SKM-1 (cell line): ENCODE data around the gene ARMC5.
A peak's percentile ranks its signal among the peaks of the same experiment; 100 is the strongest.
"Not testable (repeated sequence)": the region's sequence is repeated elsewhere in the genome, so short reads cannot be mapped to it uniquely, and the experiment has no call there.

Source experiments
- DNase-seq: peaks from one replicate; lab custom pipeline; 2025; ENCODE audit not compliant: unreplicated experiment; lab: John Stamatoyannopoulos, UW

ARMC5 gene

GRCh38 chr16:31458844-31459686 lies at the start of gene ARMC5:
Gene ARMC5, plus strand, starts transcription at chr16:31459501. Its CDS starts 24 bp downstream, at chr16:31459525.
- DNase-seq, result peak; percentile 99

- DNase-seq, result no peak
These were observed 49.2 kb upstream of the ARMC5 start for GRCh38 chr16:31410082-31410481.

GRCh38 chr16:31411024-31411844 lies 48.1 kb upstream of the ARMC5 start:
- DNase-seq, result no peak

DNA sequence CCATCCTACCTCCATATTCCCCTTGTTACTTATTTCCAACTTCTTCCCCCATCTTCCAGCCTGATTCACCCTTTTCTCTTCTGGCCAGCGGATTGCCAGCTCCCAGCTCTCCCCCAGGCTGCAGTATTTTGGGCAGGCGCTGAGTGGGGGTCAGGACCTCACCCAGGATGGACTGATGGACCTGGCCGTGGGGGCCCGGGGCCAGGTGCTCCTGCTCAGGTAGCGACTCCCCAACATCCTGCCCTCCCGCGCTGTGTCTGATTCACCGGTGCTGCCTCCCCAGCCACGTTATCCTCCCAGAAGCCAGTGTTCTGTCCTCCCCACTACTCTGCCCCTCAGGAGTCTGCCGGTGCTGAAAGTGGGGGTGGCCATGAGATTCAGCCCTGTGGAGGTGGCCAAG lies 46.6 kb upstream of the ARMC5 start:
- DNase-seq, result no peak

GRCh38 chr16:31413381-31413780 lies 45.9 kb upstream of the ARMC5 start:
- no peak for DNase-seq

DNA sequence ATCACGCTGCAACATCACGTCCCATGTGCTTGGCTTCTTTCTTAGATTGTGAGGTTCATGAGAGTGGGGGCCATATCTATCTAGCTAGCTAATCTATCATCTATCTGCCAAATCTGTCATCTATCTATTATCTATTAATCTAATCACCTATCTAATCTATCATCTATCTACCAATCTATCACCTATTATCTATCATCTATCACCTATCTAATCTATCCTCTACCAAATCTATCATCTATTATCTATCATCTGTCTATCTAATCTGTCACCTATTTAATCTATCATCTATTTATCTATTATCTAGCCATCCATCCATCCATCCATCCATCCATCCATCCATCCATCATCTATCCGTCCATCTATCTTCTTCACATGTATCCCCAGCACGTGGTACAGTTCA lies 45.4 kb upstream of the ARMC5 start:
- no peak for DNase-seq

DNA sequence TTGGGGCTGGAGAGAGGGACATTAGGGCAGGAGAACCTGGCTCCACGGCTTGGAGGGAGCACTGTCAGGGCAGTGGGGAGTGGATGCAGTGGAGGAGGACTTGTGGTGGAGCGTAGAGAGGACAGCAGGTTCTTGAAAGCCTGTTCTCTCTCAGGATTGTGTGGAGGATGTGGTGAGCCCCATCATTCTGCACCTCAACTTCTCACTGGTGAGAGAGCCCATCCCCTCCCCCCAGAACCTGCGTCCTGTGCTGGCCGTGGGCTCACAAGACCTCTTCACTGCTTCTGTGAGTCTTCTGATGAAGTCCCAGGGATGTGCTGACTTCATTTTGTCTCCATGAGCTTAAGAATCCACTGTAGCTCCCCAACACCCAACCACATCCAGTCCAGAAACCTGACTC lies 44.6 kb upstream of the ARMC5 start:
- DNase-seq, result no peak

DNA sequence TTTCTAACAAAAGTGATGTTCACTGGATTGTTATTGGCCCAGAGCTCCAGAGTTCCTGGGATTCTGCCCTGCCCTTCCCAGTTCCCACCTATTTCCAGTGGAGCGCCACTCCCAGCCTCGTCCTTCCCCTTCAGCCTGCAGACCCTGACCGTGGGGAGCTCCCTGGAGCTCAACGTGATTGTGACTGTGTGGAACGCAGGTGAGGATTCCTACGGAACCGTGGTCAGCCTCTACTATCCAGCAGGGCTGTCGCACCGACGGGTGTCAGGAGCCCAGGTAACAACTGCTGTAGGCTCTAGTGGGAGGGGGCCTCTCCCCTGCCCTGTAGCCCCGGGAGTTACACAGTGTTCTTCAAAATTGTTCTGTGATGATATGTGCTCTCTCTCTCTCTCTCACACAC lies 42.9 kb upstream of the ARMC5 start:
- no peak for DNase-seq

DNA sequence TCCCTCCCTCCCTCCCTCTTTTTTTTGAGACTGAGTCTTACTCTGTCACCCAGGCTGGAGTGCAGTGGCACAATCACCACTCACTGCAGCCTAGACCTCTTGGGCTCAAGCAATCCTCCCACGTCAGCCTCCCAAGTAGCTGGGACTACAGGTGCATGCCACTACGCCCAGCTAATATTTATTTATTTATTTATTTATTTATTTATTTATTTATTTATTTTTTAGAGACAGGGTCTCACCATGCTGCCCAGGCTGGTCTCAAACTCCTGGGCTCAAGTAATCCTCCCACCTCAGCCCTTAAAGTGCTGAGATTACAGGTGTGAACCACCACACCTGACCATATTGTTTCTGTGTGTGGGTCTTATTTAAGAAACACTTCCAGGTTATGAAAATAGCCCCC lies 42.3 kb upstream of the ARMC5 start:
- DNase-seq, result not testable (repeated sequence)

GRCh38 chr16:31417916-31418315 lies 41.4 kb upstream of the ARMC5 start:
- DNase-seq, result no peak

GRCh38 chr16:31420037-31420436 lies 39.3 kb upstream of the ARMC5 start:
- no peak for DNase-seq

GRCh38 chr16:31421587-31421986 lies 37.7 kb upstream of the ARMC5 start:
- no peak for DNase-seq

DNA sequence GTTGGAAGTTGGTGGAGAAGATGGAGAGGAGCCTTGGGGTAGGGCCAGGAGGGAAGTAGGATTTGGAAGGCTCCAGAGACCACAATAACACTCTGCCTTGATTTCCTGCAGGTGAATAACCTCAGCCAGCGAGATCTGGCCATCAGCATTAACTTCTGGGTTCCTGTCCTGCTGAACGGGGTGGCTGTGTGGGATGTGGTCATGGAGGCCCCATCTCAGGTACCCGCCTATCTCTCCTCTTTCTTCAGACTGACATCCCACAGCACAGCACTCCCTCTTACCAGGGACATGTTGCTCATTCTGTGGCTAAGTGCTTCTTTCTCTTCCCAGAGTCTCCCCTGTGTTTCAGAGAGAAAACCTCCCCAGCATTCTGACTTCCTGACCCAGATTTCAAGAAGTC lies 36.1 kb upstream of the ARMC5 start:
- DNase-seq, result no peak

- DNase-seq, result no peak
These were observed 35.5 kb upstream of the ARMC5 start for GRCh38 chr16:31423801-31424200.

DNA sequence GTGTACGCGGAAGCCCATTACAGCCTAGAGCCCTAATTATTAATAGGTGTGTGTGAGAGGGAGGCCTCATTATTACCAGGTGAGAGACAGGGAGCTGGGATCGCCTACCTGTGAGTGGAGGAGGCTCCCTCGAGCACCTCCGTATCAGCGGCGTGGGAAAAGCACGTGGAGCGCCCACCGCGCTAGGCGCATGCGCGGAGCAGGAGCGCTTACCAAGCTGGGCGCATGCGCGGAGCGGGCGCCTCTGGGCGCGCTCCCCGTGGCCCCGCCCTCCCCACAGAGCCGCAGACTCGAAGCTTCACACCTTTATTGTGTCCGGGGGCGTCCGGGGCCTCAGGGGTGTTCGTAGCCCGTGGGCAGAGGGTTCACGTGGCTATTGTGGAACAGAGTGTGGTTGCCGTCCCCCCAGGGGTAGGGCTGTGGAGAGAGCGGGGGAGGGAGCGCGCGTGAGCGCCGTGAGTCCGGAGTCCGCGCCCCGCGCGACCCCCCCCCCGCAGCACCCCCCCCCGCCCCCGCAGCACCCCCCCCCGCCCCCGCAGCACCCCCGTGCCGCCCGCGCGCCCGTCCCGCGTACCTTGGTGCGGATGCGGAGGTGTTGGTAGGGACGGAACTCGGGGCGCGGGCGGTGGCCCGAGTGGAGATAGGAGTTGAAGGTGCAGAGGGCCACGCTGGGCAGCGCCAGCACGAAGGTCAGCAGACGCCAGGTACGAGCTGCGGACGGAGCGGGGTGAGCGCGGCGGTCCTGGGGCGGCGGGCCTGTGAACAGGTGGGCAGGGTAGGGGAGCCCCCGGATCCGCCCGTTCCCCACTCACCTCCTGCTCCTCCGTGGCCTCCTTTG lies 31.6 kb upstream of the ARMC5 start:
- DNase-seq, result no peak

DNA sequence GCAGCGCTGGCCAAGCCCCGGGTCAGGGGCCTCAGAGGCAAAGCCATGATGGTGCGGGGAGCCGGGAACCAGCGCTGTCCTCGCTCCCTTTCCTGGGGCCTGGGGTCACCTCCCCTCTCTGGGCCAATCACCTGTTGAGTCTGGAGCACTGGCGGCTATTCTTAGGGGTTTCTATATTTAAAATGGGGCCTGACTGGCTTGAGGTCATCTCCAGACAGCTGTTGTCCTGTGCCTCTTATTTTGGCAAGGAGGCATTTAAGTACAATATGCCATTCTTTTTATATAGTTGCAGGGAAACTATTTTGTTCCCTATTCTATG lies 31.1 kb upstream of the ARMC5 start, which contains the start of gene COX6A2:
Gene COX6A2, minus strand, starts transcription at position 82 of the 319 bp plus-strand sequence. Its CDS starts 35 bp downstream, at position 47.
- DNase-seq, result no peak

DNA sequence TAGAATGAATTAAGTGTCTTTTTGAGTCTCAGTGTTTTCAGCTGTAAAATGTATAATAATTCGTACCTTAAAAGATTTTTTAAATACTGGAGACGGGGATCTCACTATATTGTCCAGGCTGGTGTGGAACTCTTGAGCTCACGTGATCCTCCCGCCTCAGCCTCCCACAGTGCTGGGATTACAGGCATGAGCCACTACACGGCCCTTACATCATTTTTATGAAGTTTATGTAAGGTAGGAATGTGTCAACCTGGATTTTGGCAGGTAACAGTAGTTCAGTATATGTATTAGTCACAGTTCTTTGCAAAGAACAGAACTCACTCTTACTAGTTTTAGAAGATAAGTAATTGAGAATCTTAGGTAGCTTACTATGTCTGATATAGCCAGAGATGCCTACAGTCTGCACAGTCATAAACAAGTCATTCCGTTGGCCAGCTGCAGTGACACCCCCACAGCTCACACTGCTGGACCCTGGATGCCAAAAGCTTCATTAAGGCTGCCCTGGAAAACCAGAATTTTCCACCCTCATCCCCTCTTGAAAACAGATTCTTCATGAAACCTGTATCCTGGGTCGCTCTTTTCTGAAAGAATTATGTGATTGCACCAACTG lies 30.6 kb upstream of the ARMC5 start:
- no peak for DNase-seq

- no peak for DNase-seq
These were observed 30.0 kb upstream of the ARMC5 start for GRCh38 chr16:31429314-31429713.

DNA sequence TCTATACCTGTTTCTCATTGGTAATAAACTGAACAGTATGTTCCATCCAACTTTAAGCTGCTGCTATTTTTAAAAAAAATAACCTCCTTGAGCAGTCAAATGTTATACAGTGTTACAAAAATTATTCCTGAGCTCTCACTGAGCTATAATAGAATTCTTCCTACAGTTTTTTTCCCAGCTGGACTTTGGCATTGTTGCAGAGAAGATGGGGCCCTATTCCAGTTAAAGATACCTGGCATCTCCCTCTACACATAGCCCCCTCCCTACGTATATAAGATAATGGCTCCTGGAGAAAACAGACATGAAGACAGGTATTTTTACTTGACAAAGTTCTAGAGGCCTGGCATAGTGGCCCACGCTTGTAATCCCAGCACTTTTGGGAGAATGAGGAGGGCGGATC lies 29.5 kb upstream of the ARMC5 start:
- no peak for DNase-seq

DNA sequence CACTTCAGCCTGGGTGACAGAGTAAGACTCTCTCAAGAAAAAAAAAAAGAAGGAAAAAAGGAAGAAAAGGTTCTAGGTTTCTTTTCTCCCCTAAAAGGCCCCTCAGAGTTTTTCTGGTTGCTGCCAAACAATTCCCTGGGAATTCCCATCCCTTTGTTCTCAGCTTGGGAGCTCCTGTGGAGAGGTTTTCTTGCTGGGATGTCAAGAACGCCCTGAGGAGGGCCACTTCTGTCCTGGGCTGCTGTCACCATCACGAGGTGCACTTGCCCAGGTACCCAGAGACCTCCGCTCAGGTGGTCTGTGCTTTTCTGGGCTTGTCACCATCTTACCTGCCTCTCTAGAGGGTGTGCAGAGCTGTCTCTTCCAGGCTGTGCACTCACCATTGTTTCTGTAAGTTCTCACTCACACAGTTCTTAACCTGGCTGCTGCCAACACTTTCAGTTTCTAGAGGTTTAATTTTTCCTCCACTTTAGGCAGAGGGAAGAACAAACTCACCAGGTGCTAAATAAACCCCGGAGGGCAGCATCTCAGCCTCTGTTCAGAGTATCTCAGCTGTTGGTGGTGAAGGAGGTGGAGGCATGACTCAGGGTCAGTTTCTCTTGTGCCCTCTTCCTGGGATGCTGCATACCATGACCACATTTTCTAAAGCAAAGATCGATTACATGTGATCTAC lies 28.8 kb upstream of the ARMC5 start:
- DNase-seq, result no peak
